ENCODE data around the gene TK2.
"Not testable (repeated sequence)": the region's sequence is repeated elsewhere in the genome, so short reads cannot be mapped to it uniquely, and the experiment has no call there.

TK2 gene

DNA sequence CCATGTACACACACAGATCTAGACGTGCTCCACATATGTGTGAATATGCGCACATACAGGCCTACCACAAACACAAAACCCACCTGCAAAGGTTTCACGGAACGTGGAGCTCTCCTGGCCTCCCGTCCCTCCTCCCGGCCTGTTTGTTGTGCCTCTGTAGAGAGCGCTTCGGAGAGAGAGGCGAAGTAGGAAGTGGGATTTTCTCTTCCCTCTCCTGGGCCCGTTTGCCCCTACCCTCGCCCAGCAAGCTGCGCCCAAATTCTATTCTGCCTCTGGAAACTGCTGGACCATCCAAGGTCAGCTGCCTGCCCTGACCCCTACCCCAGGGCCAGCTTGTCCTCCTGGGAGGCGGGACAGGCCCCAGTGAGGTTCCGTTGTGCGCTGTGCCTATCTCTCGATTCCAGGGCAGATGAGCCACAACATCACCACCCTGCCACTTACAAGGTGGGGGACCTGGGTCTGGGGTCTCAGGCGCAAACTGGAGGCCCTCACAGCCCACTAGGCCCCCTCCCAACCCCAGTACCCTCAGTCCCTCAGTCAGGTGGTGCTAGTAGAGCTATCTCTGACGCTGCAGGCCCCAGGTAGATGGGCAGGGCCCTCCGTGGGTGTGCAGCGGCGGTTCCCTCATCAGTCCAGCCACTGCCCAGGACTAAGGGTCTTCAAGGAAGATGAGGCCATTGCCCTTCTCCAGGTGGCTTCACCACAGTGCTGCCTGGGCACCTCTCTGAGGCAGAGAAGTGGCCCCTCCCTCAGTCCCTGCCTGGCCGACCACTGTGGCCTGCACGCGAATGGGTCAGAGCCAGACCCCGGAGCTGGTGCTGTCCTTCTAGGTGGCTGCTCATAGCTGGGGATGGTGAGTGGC lies 68.6 kb downstream of the TK2 start:
- DNase-seq = no peak

DNA sequence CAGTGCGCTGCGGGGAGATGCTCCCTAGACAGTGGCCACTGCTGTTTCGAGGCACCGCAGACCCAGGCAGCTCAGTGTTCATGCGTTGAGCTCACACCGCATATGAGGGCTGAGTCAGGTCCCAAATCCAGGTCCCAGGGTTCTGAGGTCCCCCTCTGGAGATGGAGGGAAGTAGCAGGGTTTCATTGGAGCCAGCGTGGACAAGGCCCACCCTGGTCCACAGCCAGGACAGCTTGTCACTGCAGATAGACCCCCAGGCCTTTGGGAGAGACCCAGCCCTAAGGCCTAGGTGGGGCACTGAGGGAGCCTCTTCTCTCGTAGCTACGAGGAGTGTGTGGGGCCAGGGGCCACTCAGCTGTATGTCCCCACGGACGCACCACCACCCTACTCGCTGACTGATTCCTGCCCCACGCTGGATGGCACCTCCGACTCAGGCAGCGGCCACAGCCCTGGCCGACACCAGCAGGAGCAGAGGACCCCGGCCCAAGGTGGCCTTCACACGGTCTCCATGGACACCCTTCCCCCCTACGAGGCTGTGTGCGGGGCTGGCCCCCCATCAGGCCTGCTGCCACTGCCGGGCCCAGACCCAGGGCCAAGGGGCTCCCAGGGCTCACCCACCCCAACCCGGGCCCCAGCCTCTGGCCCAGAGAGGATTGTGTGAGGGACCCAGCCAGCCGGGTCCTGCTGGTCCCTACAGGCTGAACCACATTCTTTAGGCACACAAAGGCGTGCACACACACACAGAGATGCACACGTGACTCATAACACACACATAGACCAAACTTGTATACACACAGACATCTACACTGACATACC lies 69.4 kb downstream of the TK2 start:
- DNase-seq = no peak

DNA sequence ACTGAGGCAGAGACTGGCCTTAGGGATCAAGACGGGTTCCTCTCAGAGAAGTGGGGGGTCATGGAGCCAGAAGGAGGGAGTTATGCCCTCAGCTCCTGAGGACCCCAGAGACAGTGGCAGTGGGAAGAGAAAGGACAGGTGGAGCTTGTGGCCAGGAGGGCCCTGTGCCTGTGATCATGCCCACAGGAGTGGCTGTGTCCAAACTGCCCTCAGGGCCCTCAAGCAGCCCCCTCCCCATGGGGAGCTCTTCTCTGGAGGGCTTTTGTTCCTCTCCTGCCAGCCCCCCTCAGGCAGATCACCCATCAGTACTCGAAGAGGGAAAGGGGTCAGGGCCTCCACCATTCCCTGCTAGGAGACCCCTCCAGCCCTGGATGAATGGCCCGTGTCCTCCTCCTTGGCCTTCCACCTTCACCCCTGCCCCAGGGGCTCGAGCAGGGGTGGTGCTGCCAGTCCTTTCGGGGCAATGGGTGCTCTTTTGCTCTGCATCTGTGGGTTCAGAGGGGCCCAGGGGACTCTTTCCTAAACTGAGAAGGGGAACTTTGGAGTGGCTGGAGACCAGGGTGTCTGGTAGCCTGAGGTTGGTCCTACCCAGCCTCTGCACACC lies 70.2 kb downstream of the TK2 start:
- no peak for DNase-seq

DNA sequence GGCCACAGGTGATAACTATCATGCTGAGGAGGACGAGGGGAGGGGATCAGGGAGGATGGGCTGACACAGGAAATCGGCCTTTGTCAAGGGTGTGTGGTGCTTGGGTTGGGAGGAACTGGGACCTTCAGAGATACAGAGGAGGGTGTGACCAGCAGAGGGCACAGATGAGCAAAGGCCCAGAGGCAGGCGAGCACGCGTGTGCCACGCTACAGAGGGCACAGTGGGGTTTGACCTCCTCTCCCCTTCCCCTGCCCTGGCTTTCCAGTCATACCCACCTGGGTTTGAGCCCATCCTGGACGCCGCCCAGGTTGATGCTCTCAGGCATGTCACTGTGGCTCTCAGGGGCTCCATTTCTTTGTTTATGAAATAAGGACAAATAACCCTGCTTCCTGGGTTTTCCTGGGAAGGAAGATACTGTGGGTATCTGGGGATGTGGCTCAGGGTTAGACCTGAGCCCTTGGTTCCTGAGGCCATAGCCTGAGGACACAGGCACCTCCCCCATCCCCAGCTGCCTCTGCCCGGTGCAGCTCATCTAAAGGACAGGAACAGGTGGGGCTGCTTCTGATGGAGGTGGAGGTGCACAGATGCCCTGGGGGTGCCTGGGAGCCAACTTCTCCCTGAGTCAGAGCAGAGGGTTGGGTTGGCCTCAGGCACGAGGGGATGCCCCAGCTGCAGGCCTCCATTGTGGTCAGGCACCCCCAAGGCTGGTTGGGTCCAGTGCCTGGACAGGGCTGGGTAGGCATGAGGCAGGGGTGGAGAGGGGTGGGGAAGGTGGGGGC lies 71.0 kb downstream of the TK2 start:
- DNase-seq = no peak

DNA sequence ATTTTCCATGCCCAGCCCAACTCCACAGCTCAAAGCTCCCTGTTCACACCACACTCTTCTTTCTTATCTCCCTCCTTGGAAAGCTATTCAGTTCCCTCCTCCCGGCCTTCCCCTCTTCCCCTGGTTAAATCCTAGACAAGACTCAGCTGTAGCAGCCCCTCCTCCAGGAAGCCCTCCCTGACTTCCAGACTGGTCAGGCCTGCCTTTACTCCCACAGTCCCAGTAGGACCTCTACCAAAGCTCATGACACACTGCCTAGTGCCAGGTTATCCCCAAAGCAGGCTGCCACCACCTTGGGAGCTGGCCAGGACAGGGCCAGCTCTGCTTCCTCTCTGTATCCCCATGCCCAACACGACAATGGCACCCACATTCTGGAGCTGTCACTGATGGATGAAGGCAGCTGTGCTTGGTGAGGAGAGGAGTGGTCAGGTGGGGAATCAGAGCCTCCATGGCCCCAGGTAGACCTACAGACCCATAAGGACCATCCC lies 72.8 kb downstream of the TK2 start:
- no peak for DNase-seq

DNA sequence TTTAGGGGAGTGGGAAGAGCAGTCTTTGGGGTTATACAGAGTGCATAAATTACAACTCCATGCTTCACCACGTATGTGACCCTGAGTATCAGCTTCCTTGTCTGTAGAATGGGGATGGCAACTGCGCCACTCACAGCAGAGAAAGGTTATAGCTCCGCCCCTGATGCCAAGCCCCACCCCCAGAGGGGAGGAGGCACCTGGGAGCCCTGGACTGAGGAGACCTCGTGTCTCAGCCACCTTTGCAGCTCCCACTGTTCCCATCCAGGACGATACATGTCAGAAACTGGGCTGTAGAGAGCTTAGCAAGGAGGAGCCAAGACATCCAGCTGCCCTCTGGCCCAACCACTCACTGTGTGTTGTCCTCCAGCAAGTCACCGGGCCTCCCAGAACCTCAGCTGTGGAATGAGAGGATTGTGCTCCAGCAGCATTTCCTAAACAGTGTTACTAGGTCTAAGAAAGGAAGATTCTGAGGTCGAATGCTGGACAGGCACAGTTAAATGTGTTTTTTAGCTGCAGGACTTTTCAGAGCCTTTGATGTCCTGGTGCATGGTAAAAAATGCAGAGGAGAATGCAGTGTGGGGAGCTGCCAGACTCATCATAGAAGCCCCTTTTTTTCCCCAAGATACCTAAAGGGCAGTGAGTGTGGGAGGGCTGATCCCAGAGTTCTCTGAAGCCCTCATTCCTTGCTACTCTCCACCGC lies 73.4 kb downstream of the TK2 start:
- no peak for DNase-seq

DNA sequence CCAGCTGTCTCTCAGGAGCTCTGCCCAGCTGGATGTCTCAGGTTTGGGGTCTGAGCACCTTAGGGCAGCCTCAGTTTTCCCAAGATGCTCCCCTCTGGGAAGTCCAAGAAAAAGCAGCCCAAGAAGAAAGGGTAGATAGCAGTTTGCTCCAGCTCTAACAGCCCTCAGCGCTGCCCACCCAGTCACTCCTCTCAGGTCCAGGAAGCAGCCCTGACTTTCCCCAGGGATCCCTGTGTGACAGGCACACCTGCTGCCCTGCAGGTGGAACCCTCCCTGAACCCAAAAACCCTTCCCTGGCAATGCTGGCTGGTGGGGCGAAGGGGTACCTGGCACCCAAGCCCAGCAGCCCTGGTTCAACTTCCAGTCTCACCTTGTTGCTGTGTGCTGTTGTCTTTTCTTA lies 74.7 kb downstream of the TK2 start:
- DNase-seq = no peak

DNA sequence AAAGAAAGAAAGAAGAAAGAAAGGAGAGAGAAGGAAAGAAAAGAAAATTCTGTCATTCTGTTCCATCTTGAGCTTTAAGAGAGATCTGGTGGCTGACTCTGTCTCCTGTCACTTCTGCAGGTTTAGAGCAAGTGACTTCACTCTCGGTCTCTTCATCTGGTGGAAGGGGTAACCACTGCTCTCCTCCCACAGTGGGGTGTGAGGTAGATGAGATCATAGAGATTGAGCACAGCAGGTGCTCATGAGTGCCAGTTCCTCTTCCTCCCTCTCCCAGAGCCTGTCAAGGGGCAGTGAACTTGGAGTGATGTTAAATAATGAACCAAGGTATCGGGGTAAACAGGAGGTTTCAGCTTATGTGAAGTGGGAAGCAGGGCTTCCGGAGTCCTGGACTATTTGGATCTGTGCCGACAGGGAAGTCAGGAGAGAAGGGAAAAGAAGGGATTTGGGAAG lies 75.1 kb downstream of the TK2 start:
- DNase-seq = no peak

DNA sequence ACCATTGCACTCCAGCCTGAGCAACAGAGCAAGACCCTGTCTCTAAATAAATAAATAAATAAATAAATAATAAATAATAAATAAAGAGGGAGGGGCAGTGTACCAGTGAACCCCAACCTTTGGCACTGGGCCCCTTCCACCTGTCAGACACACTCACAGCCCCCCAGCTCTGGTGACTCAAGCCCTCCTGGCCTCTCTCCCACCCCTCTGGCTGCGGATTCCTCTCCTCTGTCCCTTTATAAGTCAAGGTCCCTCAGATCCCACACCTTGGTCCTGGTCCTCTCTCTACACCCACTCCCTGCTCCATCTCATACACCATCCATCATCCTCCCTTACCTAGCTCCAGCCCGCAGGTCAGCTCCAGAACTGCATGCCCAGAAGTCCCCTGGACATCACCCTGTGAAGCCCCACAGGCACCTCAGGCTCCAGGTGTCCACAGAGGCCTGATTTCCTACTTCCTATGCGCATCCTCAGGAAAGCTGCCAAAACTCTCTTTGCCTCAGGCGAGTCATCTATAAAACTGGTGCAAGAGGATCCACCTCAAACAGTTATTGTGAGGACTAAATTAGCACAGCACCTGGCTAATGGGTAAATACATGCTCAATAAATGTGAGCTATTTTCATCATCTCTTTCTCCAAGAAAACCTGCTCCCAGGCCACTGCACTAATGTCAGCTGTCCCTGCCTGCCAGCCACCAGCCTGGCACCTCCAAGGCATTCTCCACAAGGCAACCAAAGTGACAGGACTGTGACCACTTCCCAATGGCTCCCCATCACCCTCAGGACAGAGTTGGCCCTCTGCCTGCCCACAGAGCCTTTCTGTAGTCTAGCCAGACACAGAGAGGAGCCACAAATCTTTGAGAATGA lies 76.0 kb downstream of the TK2 start:
- no peak for DNase-seq

DNA sequence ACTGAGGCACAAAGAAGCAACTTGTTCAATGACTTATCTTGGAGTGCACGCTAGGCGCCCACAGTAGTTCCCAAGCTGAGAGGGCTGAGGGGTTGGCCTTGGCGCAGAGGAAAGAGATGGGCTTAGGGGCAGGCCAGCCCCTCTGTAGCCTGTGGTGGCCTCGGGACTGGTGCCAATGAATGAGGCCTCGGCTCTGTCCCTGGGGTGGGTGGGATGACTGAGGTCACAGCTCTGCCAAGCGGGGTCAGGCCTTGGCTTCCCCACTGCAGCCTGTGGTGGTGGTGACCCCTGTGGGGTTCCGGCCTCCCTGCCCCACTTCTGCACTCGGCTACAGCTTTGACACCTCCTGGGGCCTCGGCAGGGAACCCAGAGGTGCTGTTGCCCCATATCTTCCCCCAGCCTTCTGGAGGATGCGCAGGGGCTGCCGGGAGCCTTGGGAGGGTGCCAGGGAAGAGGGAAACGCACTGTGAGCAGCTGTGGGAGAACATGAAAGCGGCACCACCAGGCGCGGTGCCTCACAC lies 76.8 kb downstream of the TK2 start:
- no peak for DNase-seq

DNA sequence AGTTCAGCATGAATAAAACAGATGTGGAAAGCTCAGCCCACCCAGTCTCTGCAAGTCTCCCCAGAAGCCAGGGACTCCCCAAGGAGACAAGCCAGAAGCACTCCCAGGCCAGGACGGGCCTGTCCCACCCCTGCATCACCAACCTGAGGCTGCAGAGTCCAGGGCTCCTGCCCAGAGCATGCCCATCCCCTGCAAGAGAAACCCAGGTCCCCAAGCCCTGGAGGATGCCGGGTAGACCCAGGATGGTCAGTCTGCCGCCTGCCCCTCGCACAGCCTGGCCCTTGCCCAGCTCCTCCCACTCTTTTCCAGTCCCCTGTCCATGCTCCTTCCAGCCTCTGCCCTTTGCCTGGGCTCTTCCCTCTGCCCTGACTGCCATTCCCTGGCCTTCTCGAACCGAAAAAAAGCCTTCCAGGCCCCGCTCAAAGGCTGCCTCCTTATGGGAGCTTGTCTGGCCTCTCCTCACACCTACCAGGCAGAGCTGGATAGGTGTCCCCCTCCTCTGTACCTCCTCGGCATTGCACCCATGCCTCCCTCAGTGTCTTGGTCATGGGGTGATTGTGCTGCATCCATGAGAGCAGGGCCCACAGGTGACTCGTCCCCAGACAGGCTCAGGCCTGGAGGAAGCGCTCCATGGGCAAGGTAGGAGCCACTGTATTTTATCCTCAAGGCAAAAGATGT lies 78.1 kb downstream of the TK2 start:
- no peak for DNase-seq

DNA sequence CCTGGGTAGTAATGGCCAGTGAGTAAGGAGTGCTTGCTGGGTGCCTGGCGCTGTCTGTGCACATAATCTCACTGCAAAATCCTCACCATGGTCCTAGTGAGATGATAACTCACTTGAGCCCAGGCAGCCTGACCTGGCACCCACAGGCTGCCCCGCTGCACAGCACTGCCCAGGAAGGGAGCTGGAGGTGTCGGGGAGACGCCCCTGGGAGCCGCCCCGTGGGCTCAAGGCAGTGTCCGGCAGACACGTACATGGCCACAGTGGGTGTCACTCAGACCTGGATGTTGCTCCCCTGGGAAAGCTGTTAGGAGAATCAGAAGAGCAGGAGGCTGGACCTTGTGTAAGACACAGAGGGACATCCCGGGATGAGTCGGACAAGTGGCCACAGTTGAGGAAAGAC lies 78.7 kb downstream of the TK2 start:
- DNase-seq = no peak

DNA sequence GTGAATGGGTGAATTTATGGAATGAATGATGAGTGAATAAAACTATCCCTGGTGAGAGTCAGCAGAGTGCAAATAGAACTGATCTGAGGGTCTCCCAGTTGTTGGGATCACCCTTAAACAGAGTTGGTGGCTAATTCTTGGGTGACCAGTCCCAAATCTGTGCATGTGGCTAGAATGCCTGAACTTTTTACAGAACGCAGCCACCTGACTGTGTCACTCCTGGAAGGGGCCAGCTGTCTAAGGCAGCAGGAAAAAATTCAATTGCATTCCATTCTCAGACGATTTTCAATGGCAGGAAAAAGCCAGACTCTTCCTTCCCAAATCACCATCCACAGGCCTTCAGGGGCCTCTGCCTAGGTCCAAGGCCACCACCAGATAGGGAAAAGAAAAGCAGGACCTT lies 79.4 kb downstream of the TK2 start:
- no peak for DNase-seq

DNA sequence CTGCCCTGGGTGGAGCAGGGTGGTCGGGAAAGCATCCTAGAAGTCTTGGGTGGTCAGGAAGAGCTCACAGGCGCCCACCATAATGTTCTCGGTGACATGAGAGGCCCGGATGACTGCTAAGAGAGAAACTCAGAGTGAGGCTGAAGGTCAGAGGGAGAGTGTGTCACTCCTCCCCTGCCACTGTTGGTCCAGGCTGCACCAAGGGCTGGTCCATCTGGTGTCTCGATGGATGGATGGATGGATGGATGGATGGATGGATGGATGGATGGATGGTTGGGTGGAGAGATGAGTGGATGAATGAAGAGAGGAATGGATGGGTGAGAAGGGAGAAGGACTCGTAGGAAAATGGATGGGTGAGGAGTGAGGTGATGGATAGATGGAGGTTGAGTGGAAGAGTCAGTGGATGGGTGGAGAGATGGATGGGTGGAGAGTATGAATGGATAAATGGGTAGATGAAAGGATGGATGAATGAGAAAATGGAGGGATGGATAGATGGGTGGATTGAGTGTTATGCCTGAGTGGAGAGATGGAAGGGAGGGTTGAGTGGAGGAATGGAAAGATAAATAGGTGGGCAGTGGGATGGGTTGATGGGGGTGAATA lies 79.9 kb downstream of the TK2 start:
- no peak for DNase-seq

DNA sequence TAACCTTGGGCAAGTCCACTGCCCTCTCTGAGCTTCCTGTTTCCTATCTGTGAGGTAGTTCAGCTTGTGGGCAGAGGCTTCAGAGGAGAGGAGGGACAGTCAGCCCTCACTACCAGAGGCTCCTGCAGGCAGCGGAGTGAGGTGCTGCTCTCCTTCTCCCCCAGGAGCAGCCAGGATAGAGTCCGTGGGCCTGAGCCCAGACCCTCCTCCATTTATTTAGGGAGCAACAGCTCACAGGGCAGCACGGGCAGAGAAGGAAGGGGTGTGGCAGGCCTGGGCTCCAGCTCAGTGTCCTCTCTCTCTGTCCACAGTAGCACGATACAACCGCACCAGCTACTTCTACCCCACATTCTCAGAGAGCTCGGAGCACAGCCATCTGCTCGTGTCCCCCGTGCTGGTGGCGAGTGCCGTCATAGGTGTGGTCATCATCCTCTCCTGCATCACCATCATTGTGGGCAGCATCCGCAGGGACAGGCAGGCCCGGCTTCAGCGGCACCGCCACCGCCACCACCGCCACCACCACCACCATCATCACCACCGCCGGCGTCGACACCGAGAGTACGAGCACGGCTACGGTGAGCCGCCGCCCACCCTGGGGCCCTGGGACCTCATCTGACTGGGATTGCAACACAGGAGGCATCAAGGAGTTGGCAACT lies 80.5 kb downstream of the TK2 start:
- DNase-seq = no peak

DNA sequence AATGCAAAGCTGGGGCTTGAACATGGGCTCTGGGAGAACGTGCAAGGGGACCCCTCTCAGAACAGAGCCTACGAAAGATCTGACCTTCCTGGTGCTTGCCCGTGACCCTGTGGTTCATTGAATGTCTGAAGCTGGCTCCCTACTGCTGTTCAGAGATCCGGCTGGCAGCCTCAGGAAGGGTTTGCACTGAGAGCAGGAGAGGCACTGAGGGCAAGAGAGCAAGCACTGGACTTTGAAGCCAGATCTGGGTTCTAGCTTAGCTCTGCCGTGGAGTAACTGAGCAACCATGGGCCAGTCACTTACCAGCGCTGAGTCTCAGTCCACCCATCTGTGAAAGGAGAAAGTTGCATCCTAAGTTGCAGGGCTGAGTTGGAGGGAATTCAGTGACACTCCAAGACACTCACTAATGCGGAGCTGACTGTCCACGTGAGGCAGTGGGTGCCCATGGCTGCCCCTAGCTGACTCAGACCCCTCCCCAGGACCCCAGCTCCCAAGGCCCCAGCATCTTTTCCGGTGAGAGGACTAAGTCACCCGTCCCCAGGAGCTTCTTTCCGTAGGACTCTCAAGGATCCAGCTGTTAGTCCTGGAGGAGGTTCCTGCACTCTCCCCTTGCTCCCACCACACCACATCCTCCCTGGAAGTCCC lies 81.5 kb downstream of the TK2 start:
- no peak for DNase-seq

DNA sequence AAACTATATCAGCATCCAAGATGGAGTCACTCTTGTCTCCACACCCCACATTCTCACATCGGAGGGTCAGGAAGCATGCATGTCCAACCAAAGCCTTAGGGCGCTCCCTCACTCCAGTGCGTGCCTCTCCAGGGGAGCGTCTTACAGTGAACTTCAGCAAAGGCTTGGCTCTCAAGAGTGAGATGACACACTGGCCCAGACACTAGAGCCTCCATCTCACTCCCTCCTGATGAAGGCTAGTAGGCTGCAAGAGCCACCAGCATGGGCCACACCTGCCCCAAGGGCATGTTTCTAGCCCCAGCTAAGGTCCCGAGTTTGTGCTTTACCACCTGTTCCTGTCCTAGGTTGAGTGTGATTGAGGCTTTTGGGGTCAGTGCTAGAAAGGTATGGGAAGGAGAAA lies 82.3 kb downstream of the TK2 start:
- no peak for DNase-seq

DNA sequence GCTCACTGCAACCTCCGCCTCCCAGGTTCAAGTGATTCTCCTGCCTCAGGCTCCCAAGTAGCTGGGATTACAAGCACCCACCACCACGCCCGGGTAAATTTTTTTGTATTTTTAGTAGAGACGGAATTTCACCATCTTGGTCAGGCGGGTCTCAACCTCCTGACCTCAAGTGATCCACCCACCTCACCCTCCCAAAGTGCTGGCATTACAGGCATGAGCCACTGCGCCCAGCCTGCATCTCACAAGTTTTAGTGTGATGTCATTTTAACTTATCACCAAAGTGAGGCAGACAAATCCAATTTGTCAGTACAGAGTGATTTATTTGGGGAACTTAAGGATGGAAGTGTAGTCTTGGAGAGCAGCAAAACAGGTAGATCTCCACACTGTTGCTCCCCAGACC lies 83.3 kb downstream of the TK2 start:
- DNase-seq = not testable (repeated sequence)

DNA sequence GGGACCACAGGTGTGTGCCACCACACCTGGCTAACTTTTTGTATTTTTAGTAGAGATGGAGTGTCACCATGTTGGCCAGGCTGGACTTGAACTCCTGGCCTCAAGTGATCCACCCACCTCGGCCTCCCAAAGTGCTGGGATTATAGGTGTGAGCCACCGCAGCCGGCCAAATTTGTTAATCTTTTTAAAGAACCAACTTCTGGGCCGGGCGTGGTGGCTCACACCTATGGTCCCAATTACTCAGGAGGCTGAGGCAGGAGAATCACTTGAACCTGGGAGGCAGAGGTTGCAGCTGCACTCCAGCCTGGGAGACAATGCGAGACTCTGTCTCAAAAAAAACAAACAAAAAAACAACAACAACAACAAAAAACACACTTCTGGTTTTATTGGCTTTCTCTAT lies 84.0 kb downstream of the TK2 start:
- not testable (repeated sequence) for DNase-seq

Data from GOT3 (cell line).